Kidney tubule cell (primary cell): ENCODE data around the gene ZC3H12A.

Experiments used
- DNase-seq: peaks from one replicate; pipeline ENCODE4 v3.0.0-alpha.2; 2018; ENCODE audit warnings: low spot score

The ZC3H12A gene

DNA sequence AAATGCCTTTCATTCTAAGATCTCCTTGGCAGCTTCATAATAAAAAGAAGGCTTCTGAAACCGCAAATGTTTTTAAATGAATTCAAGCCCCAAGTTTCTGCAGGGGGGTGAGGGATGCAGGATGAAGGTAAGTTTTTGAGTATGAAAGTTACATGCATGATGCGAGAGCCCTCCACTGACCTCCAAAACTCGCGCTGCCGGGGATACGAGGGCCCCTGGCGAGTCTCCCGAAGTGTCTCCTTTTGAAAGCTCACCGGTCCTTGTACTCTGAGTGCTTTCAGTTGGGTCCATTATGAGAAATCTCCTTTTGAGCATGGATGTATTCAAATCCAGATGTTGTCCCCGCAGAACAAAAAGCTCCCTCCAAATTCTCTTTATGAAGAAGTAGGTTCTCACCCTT is 18.9 kb upstream of the ZC3H12A start:
- DNase-seq = no peak

DNA sequence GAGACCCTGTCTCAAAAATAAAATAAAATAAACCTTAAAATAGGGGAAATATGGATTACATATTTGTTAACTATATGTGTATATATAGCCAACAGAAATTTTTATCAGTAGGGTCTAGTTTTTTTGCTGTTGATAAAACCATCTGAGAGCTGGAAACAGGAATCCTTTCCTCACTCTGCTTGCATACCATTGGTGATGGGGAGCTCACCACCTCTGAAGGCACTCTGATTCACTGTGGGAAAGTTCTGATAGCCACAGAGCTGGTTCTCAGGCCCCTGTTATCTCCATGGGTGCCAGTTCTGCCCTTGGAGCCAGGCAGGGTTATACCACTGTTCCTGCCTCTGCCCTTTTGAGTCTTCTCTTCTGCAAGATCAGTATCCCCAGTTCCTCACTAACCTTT is 17.8 kb upstream of the ZC3H12A start:
- no peak for DNase-seq

DNA sequence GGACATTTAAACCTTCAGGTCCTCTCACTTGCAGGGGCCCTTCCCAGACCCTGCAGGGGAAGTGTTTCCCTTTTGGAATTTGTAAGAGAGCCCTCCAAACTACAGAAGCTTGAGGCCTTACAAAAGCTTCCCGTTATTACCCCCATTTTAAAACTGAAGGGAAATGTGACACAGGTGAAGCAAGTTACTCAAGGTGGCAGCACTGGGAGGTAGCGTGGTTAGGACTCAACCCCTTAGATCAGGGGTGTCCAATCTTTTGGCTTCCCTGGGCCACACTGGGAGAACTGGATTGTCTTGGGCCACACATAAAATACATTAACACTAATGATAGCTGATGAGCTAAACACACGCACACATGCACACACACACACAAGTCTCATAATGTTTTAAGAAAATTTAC is 15.8 kb upstream of the ZC3H12A start:
- no peak for DNase-seq

DNA sequence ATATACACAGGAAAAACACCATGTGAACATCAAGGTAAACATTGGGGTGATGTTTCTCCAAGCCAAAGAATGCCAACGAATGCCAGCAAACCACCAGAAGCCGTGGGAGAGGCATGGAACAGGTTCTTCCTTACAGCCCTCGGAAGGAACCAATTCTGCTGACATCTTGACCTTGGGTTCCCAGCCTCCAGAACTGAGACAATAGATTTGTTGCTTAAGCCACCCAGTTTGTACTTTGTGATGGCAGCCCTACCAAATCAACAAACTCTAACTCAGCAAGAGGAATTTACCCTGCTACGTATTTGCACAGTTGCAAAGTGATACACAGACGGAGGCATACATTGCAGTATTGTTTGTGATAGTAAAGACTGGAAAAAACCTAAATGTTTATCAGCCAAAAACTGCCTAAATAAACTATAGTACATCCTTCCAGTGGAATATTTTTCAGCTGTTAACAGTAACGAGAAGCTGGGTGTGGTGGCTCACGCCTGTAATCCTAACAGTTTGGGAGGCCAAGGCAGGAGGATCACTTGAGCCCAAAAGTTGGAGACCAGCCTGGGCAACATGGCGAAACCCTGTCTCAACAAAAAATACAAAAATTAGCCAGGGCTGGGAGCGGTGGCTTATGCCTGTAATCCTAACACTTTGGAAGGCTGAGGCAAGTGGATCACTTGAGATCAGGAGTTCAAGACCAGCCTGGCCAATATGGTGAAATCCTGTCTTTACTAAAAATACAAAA is 12.5 kb upstream of the ZC3H12A start:
- DNase-seq = no peak

DNA sequence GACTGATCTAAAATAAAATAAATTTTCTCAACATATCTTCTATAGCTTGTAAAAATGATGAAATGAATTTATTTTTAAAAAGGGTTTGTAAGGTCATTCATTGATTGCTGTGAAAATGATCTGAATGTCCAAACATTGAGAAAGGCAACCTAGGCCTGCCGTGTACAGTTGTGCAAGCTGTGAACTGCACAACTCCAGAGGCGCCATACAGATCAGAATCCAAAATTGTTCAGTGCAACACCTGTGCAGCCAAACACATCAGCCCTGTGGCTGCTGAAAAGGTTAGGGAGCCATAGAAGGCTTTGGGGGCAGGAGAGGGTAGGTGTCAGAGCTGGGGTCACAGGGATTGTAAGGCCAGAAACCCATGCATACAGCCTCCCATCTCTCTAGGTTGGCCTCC is 9.9 kb upstream of the ZC3H12A start:
- no peak for DNase-seq

DNA sequence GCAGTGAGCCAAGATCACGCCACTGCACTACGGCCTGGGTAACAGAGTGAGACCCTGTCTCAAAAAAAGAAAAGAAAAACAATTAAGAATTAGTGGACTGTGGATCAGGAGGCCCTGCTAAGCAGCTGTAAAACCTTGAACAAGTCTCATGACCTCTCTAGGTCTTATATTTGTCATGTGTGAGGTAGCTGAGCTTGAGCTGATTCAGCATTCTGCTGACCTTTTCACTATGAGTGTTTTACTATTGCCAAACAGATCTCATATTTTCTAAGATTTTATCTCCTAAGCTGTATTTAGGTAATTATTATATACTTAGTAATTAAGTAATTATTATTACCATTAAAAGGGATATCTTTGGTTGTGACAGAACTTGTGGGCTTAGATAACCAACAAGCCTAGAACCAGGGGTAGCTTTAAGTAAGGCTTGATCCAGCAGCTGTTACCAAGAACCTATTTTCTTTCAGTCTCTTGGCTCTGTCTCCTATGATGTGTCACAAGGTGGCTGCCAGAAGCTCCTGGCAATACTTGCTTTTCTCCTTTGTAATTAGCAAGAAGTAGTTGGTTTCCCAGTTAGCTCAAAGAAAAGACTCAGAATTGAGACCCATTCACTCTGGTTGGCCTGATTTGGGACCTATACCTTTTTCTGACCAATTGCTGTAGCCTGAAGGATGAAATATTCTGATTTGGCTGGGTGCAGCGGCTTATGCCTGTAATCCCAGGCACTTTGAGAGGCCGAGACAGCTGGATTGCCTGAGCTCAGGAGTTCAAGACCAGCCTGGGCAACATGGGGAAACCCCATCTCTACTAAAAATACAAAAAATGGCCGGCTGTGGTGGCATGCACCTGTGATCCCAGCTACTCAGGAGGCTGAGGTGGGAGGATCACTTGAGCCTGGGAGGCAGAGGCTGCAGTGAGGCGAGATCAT is 8.5 kb upstream of the ZC3H12A start:
- DNase-seq = no peak

DNA sequence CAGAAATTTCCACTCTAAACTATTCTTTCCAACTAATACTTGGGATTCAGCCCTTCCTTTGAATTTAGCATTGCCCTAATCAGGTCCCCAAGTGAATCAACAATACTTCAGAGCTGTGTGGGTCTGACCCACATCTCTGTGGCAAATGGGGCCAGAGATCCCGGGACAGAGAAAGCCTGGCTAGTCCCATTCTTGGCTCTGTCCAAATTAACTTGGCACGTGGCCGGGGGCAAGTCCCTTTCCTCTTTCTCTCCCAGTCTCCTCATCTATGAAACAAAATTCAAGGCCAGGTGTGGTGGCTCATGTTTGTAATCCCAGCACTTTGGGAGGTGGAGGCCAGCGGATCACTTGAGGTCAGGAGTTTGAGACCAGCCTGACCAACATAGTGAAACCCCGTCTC is 6.3 kb upstream of the ZC3H12A start:
- DNase-seq = no peak

DNA sequence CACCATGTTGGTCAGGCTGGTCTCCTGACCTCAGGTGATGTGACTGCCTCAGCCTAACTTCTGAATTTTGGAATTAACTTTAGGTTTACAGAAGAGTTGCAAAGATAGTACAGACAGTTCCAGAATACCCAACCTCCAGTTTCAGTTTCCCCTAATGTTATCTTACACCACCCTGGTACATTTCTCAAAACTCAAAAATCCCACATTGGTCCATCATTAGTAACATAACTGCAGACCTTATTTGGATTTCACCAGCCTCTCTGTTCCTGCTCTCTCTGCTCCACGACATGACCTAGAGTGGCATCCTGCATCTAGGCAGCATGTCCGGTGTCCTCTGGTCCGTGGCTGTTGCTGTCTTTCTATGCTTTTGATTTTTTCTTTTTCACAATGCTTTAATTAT is 5.0 kb upstream of the ZC3H12A start:
- DNase-seq = no peak

DNA sequence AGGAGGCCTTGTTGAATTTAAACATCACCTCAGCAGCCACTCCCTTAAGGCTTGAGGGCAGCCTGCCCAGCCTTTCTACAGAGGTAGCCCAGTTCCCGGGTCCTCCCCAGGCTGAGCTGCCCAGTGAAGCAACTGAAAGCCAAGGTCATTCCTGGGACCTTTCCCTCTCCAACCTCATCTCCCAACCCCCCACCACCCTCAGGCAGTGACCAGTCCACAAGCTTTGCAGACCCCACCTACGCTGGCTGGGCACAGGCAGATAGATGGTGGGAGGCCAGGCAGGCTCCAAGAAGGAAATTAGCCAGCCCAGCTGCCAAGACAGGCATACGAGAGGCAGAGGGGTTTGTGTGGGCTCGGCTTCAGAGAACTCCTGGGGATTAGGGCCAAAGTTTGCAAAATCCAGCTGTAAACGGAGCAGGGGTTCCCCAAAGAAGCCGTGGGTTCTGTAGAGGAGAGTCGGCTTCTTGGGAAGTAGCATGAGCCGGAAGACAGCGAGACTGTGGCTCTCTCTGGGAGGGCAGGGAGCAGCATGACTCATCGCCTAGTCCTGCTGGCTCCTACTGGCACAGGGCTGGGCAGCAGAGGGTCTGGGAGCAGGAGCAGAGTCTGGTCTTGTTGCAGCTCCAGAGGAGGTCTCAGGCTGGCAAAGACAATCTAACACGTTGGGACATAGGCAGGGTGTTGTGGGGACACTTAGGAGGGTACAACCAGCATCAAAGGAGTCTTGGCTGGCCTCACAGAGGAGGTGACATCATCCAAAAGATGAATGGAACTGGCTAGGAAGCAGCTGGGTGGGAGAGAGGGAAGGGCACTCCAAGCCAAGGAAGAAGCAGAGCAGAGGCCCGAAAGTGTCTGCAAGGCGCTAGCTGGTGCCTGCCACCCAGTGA is 2.8 kb upstream of the ZC3H12A start:
- DNase-seq = peak; percentile 94

DNA sequence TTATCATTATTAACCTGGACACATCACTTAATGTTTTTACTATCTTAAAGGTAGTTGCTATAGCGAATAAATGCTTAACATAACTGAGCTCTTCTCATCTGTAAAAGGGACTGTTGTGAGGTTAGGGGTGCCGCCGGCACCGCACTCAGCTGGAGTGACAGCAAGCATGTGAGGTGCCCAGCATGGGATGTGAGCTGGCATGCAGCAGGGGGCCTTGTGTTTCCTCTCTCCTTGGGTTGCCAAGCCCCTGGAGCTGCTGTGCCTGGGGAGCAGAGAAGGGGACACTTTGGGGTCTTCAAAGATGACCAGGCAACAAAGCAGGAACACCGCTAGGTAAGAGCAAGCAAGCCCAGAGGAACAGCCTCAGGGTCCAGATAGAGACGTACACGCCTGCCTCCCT is 2.1 kb upstream of the ZC3H12A start:
- peak; percentile 80 for DNase-seq

DNA sequence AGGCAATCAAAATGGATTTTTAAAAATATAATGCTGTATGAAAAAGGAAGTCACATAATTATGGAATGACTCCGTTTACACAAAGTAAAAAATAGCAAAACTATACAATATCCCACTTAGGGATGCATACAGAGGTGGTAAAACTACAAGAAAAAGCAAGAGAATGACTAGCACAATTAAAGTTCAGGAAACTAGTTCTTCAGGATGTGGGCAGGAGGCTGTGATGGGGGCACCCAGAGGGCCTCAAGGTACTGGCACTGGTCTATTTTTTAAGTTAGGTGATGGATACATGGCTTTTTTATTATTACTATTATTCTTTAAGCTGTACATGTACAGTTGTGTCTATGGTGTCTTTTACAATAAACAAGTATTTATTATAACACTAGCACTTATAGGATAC is 1.4 kb upstream of the ZC3H12A start:
- peak; percentile 16 for DNase-seq

DNA sequence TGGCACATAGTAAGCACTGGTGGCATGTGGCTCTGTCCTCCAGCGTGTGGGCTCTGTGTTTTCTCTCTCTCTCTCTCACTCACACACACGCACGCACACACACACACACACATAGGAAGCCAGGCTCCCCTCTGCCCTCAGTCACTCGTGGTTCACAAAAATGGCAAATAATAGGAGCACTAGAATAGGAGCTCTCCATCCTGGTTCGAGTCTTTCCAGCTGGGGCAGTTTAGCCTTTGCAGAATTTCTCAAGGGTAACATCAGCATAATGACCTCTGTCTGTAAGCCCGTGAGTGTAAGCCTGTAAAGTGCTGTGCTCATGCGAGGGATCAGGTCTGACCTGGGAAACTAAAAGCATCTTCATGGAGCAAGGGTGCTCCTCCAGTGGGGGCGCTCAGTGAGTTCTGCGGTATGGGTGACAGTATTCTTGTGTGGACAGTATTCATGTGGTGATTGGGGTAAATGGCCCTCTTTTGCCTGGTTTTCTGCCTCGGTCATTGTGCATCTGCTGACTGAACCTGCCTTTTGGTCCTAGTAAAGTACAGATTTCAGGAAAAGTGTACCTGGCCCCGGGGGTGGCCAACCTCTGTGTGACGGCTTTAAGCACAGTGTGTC is 842 bp upstream of the ZC3H12A start:
- peak; percentile 54 for DNase-seq

DNA sequence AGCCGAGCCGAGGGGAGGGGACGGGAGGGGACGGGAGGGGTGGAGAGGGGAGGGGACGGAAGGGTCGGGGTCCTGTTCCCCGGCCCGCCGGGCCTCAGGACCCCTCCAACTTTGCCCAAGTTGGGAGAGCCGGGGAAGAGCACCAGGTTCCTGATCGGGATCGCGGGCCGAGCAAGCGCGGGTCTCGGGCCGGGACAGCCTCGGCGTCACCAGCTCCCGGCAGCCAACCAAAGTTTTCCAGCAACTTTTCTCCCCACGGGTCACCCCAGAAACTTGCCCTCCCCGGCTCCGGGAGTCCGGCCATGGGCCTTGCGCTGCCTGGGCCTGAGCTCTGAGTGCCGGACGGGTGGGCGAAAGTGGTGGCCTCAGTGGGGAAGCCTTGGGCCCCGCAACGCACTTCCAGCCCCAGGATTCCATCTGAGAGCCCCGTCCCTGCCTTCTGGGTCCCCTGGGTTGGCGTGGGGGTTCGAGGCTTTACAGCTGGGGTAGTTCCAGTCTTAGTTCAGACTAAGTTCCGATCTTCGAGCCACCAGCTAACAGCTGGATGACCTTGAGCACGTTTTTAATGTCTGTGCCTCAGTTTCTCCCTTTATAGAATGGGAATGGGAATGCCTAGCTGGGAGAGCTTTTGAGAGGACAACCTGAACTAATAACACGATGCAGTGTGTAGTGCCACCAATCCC is 458 bp downstream of the ZC3H12A start:
- DNase-seq = no peak

DNA sequence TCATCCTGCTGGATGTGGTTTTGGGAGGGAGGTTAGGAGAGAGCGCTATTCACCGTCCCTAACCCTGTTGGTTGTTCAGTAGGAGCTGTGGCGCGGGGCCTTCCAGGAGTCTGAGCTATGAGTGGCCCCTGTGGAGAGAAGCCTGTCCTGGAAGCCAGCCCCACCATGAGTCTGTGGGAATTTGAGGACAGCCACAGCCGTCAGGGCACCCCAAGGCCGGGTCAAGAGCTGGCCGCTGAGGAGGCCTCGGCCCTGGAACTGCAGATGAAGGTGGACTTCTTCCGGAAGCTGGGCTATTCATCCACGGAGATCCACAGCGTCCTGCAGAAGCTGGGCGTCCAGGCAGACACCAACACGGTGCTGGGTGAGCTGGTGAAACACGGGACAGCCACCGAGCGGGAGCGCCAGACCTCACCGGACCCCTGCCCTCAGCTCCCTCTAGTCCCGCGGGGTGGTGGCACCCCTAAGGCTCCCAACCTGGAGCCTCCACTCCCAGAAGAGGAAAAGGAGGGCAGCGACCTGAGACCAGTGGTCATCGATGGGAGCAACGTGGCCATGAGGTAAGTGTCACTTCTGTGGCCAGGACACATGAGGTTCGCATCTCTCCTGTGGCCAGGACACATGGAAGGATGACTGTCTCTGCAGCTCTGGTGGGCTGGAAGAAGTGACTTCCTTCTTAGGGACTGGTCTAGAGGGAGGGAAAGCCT is 1.2 kb downstream of the ZC3H12A start:
- DNase-seq = peak; percentile 19

DNA sequence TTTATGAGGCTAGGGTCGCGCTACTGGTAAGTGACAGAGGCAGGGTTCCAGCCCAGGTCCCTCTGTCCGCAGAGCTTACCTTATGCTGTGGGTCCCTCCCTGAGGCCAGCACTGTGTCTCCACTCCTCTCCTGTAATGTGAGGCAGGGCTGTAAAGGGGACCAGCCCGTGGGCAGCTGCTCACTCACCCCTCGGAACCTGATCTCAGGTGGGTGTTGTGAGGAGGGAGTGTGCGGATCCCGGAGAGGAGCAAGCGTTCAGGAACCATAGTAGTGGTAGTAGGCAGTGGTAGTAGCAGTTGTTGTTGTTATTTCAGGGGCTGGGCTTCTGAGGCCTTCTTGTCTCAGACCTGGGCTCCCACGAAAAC is 1.7 kb downstream of the ZC3H12A start:
- no peak for DNase-seq

DNA sequence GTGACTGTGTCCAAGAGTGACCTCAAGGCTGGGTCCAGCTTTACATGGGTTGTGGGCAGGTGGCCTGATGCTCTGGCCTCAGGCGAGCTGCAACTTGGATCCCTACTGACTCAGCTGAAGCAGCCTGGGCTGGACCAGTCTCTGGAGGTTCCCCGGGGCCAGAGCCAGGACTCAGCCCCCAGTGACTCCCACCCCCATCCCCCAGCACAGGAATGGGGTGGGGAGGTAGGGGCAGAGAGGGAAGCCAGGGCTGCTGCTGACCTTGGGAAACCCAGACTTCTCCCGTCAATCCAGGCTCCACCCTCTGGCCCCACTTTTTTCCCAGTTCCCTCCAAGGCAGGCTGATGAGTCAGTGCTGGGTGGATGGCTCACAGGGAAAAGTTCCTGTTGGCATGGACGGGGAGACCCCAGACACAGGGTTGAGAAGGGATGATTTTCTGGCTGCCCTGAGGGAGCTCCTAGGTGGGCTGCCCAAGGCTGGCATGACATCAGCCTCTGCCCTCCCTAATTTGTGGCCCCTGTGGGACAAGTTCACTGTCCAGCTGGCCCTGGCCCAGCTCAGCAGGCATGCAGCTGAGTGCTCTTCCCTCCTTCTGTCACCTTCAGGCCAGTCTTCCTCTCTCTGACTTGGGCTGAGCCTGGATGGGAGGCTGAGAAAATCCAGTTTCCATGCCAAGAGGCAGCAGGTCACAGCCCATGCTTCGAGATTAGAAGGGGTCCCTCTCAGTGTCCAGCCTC is 2.2 kb downstream of the ZC3H12A start:
- peak; percentile 92 for DNase-seq

DNA sequence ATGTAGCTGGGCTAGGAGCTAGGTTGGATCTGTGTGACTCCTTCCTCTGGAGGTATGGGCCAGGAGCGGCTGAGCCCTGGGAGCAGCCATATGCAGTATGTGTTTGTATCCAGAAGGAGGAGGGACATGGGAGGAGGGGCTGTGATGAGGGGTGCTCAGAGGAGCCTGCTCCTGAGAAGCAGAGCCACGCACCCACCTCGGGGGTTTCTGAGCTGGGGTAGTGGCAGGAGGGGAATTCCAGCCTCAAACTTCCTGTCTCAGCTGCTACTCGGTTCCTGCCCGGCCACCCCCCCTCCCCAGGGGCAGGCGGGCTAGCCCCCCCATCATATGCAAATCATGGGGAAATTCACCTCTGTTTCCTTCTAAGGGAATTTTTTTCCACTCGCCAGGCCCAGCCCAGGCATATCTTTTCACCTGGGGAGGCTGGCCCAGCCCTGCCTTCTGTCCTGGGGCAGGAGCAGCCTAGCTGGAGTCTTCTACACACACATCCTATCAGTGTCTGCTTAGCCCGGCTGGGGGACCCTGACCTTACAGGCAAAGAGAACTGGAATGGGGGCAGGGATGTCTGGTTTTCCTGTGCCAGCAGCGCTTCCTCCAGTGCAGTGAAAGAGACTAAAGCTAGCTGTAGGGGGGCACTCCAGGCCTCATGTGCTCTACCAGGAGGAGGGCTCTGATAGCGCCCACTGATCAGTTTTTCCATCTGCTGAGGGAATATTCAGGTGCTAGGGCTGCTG is 3.0 kb downstream of the ZC3H12A start:
- peak; percentile 98 for DNase-seq

DNA sequence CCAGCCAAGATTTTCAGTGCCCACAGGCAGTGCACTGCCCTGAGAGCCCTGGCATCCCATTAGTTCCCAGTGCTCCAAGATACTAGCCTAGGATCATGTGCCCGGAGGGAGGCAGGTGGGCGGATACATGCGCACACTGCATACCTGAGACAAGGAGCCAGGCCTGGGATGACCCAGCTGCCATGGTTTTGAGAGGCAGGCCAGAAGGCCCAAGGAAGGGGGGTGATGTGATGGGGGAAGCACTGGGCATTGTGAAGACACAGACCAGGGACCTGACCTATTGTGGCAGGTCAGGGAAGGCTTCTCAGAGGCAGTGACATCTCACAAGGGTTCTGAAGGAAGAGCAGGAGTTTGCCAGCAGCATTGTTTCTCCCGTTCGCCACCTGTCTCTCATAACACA is 3.6 kb downstream of the ZC3H12A start:
- peak; percentile 54 for DNase-seq

DNA sequence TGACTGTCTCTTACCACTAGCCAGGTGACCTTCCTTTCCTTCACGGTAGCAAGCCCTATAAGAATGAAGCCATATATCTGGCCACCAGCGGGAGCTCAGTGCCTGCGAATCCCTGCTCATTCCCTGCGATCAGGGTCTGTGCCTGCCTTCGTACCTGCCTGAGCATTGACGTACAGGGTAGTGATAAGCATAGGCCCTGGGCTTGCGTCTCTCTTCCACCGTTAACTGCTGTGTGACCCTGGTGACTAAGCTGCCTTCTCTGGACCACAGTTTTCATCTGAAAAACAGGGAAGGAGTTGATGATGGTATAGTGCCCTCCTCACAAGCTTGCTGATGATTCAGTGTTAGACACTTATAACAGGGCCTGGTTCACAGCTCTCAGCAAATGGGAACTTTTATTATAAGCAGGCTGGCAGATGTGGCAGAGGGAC is 4.1 kb downstream of the ZC3H12A start:
- peak; percentile 87 for DNase-seq
